GM12878 (cell line): ENCODE data around the gene OR14J1.

ENCODE experiments used
- BCL11A ChIP-seq: IDR thresholded peaks from 2 replicates; pipeline ENCODE4 v1.6.1; 2011; ENCODE audit warnings: low read depth, low read length
- CTCF ChIP-seq, 3 experiments: IDR thresholded peaks in 2 of 3; conservative IDR thresholded peaks in 1 of 3; 2 replicates each; pipeline ENCODE4 v1.5.1; 2011; ENCODE audit warnings: low read depth in 3 of 3, low read length in 3 of 3, mild to moderate bottlenecking in 3 of 3, control low read depth in 2 of 3, moderate library complexity in 2 of 3, inconsistent platforms in 1 of 3, mixed read lengths in 1 of 3; ENCODE audit not compliant: control insufficient read depth in 2 of 3, insufficient read depth in 1 of 3; ENCODE audit errors: extremely low read depth in 1 of 3
- E2F4 ChIP-seq: IDR thresholded peaks from 2 replicates; pipeline ENCODE4 v1.6.1; 2012; ENCODE audit warnings: low read depth, low read length, improper control_type of control experiment
- EZH2 ChIP-seq: IDR thresholded peaks from 2 replicates; pipeline ENCODE4 v1.6.1; 2012; ENCODE audit warnings: low read depth, mild to moderate bottlenecking, control low read depth, inconsistent platforms, low read length, borderline replicate concordance; ENCODE audit not compliant: control insufficient read depth
- JUND ChIP-seq: IDR thresholded peaks from 2 replicates; pipeline ENCODE4 v1.6.1; 2012; ENCODE audit warnings: low read depth, mild to moderate bottlenecking, low read length, improper control_type of control experiment, moderate library complexity
- POLR2A ChIP-seq: IDR thresholded peaks from 2 replicates; pipeline ENCODE4 v1.6.1; 2011; ENCODE audit warnings: low read depth, mild to moderate bottlenecking, low read length
- POLR2AphosphoS5 ChIP-seq: IDR thresholded peaks from 2 replicates; pipeline ENCODE4 v1.6.1; 2011; ENCODE audit warnings: mild to moderate bottlenecking, low read length, inconsistent platforms
- REST ChIP-seq: IDR thresholded peaks from 2 replicates; pipeline ENCODE4 v1.6.1; 2012; ENCODE audit warnings: mild to moderate bottlenecking, low read depth, low read length
- ZZZ3 ChIP-seq: IDR thresholded peaks from 2 replicates; pipeline ENCODE4 v1.6.1; 2011; ENCODE audit warnings: low read depth; ENCODE audit not compliant: control insufficient read depth, insufficient read length

- TF ChIP-seq POLR2A, result no peak
- TF ChIP-seq JUND, result no peak
- TF ChIP-seq CTCF (IDR thresholded peaks at IDR 0.05 in 2 of 3, conservative IDR thresholded peaks at IDR 0.05 in 1 of 3; ENCODE audit: control insufficient read depth in 2 of 3, extremely low read depth in 1 of 3, insufficient read depth in 1 of 3, low read depth in 3 of 3, low read length in 3 of 3), result no peak
- no peak for TF ChIP-seq ZZZ3
- no peak for TF ChIP-seq BCL11A
- no peak for TF ChIP-seq REST
- TF ChIP-seq POLR2AphosphoS5, result no peak
- TF ChIP-seq EZH2, result no peak
- no peak for TF ChIP-seq E2F4
These were observed 34.8 kb downstream of the OR14J1 start for GRCh38 chr6:29336269-29336668.
